Measurements from ENCODE around the gene SLAMF8.

The SLAMF8 gene

DNA sequence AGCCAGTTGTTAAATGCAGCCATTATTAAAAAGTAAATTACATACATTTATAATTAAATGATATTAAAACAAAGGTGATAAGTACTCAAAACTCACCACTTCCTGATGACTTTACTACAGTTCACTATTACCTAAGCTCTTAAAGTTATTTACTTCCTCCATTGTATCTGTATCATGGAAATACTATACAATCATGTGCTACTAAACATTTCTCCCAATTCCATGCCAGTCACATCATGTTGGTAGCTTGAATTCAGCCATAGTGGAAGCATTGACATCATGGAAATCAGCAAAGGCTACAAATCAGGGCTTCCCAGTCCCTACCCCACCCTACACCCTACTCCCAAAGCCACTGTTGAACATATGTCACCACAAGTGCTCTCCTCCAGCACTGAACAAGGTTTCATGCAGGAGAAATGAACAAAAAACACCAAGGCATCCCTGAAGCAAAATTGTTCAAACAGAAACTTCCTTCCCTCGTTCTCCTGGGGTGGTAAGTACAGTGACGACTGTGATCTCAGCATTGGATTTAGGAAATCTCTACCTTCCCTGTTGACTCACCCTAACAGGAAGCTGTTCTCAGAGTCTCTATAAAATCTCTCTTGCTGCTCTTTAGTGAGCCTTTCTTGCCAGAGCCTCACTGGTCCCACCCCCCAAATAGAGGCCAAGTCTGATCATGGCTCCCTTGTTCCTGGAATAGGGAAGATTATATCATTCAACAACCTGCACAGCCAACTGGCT is 23.1 kb downstream of the SLAMF8 start:
- DNase-seq = no peak

DNA sequence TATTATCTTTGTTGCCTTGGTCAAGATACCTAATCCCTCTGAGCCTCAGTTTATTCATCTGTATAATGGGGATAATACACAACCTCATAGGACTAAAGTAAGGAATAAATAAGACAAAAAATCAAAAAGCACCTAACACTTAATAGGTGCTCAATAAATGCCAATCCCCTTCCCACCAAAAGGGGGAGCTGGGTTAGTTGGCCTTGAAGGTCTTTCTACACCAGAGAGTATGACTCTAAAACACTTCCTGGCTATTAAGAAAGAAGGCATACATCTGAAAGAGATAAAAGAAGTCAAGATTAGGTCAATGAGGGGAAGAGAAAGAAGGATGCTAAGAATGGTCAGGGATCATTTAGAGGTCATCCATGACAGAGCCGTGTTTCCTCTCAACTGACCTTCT is 24.7 kb downstream of the SLAMF8 start:
- DNase-seq = no peak

GRCh38 chr1:159853417-159854115 is 26.9 kb downstream of the SLAMF8 start:
- no peak for DNase-seq

GRCh38 chr1:159854116-159854692 is 27.5 kb downstream of the SLAMF8 start:
- peak; percentile 44 for DNase-seq

- peak; percentile 52 for DNase-seq
These were observed 28.1 kb downstream of the SLAMF8 start for GRCh38 chr1:159854693-159855192.

DNA sequence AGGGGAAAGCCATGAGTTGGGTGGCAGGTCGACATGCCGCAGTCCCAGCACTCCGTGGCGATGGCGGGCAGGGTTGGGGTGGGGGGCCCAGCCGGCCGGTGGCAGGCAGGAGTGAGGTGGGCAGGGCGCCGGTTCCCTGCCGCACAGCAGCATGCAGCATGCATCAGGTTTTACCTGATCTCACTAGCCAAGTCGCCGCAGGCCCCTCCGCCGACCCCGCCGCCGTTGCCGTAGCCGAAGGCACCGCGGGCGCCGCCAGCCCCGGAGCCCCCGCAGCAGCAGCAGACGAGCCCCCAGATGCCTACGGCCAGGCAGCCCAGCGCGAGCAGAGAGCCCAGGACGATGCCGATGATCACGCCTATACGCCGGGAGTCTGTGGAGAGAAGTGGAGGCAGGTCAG is 29.0 kb downstream of the SLAMF8 start:
- no peak for DNase-seq

GRCh38 chr1:159856576-159856975 is 29.9 kb downstream of the SLAMF8 start:
- DNase-seq = no peak

GRCh38 chr1:159857889-159858288 is 31.2 kb downstream of the SLAMF8 start:
- DNase-seq = no peak

GRCh38 chr1:159859767-159860322 is 33.2 kb downstream of the SLAMF8 start:
- DNase-seq = no peak

- DNase-seq = no peak
These were observed 33.8 kb downstream of the SLAMF8 start for GRCh38 chr1:159860456-159860855.

GRCh38 chr1:159861218-159861617 is 34.5 kb downstream of the SLAMF8 start:
- DNase-seq = no peak

GRCh38 chr1:159862031-159862430 is 35.4 kb downstream of the SLAMF8 start:
- DNase-seq = no peak

GRCh38 chr1:159862557-159862956 is 35.9 kb downstream of the SLAMF8 start, which contains the start of gene VSIG8:
TSS of gene VSIG8 (minus strand) at chr1:159862657. CDS start at chr1:159862521, 136 bp downstream.
- DNase-seq = no peak

DNA sequence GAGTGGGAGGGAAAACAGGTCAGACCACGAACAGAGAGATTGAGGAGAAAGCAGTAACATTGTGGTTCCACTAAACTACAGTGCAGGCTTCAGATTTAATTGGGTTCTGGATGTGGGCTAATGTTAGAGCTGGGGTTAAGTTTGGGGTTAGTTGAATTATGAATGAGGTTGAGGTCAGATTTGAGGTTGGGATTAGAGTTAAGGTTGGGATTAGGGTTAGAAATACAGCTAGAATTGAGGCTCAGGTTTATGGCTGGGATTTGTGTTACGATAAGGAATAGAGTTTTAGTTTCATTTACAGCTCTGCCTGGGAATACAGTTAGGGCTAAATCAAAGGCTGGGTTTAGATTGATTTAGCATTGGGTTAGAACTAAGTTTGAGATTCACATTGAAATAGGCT is 37.6 kb downstream of the SLAMF8 start:
- DNase-seq = no peak

- DNase-seq = no peak
These were observed 39.4 kb downstream of the SLAMF8 start for GRCh38 chr1:159866066-159866465.

- DNase-seq = no peak
These were observed 40.4 kb downstream of the SLAMF8 start for GRCh38 chr1:159866905-159867663.

- peak; percentile 92 for DNase-seq
These were observed 41.0 kb downstream of the SLAMF8 start for GRCh38 chr1:159867664-159868026.

DNA sequence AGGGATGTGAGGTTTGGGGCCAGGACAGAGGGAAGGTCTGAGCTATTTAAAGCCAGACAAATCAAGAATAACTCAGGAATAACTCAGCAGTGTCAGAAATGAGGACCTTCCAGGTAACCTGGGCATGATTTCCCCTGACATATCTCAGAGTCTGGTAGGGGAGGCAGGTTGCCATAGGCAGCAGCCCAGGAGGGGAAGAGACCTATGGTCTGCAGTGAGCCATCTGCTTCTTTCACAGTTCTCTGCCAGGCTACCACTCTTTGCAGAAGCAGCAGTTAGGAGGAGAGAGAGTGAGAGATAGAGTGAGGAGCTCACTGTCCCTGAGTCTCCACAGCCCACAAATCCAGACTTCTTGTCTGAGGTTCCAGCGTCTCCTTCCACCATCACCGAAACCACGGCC is 42.1 kb downstream of the SLAMF8 start:
- no peak for DNase-seq

GRCh38 chr1:159869173-159869572 is 42.5 kb downstream of the SLAMF8 start:
- DNase-seq = no peak

- no peak for DNase-seq
These were observed 42.9 kb downstream of the SLAMF8 start for GRCh38 chr1:159869607-159870006.

DNA sequence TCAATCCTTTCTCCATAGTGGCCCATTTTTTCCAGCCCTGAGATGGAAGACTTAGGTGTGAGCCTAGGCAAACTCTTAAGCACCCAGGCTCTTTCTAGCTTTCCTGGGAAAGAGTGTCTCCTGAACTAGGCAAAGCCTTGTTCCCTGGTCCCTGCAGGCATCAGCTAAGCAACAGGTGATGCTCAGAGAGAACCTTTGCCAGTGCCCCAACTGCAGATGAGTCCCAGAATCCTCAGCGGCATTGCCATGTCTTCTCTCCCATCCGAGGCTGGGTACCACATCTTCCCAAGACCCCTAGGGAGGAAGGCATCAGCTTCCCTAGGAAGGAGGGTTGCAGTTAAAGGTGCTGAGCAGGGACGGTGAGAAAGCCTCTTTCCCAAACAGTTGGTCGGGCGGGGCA is 44.0 kb downstream of the SLAMF8 start:
- no peak for DNase-seq

- DNase-seq = no peak
These were observed 46.2 kb downstream of the SLAMF8 start for GRCh38 chr1:159872891-159873290.

All from SHP77 treated with DMSO at 0.1 percent for 48 hours (cell line).